ENCODE measurements around the gene BIRC2.

DNA sequence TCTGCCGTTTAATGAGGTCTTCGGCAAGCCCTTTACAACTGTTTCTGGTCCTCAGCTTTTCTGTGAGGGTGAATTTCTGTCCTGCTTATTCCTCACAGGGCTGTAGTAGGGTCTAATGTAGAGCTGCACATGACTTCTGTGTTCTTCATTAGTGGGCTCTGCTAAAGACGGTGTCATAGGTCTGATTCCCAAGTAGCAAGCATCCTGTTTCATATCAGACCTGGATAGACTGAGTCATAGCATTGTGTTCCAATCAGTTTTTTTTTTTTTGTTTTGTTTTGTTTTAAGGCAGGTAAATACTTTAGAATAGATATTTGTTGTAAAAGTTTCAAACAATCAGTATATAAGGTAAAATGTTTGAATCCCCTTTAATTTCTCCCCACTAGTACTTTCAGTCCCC is 35.4 kb downstream of the BIRC2 start:
- TF ChIP-seq, protein P1, sequence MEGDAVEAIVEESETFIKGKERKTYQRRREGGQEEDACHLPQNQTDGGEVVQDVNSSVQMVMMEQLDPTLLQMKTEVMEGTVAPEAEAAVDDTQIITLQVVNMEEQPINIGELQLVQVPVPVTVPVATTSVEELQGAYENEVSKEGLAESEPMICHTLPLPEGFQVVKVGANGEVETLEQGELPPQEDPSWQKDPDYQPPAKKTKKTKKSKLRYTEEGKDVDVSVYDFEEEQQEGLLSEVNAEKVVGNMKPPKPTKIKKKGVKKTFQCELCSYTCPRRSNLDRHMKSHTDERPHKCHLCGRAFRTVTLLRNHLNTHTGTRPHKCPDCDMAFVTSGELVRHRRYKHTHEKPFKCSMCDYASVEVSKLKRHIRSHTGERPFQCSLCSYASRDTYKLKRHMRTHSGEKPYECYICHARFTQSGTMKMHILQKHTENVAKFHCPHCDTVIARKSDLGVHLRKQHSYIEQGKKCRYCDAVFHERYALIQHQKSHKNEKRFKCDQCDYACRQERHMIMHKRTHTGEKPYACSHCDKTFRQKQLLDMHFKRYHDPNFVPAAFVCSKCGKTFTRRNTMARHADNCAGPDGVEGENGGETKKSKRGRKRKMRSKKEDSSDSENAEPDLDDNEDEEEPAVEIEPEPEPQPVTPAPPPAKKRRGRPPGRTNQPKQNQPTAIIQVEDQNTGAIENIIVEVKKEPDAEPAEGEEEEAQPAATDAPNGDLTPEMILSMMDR (IDR thresholded peaks at IDR 0.05; ENCODE audit: low read depth, low read length, missing input control): no peak
- no peak for TF ChIP-seq YY1 (IDR thresholded peaks at IDR 0.05)

All from liver (tissue), 2 donors.